HepG2 (cell line): ENCODE results near the gene EEF1AKMT4. TPM values are rescaled to one million over a fixed set of nuclear protein-coding genes. Genes with fewer than 3 reads are reported as not detected.
A peak's percentile ranks its signal among the peaks of the same experiment; 100 is the strongest.

Experiments used
- AGO2 ChIP-seq: fragments of 200-400 bp; formaldehyde crosslinking; optimal IDR thresholded peaks from 2 replicates; pipeline ENCODE3; 2017; ENCODE audit warnings: mild to moderate bottlenecking, low read depth, low read length, moderate library complexity
- ATF7-NPFF ChIP-seq: sonication (generic); formaldehyde crosslinking; IDR thresholded peaks from 2 replicates; pipeline ENCODE4 v1.8.1; 2023; ENCODE audit warnings: mild to moderate bottlenecking, low read depth, missing genetic modification reagents, moderate library complexity
- CBX2 ChIP-seq, 2 experiments: fragments of 200-600 bp in 1 of 2; sonication (generic); formaldehyde crosslinking in 1 of 2; IDR thresholded peaks; 2 replicates each; pipeline versions ENCODE4 v1.7.0 to v1.8.1; 2018 to 2022; ENCODE audit warnings: low read depth in 2 of 2, low read length in 1 of 2, mild to moderate bottlenecking in 1 of 2, missing genetic modification reagents in 1 of 2
- CHD2 ChIP-seq: IDR thresholded peaks from 2 replicates; pipeline ENCODE4 v1.6.1; 2011; ENCODE audit warnings: low read depth, low read length, improper control_type of control experiment
- DNMT1 ChIP-seq: sonication (generic); formaldehyde crosslinking; IDR thresholded peaks from 2 replicates; pipeline ENCODE4 v1.5.1; 2020; ENCODE audit warnings: mild to moderate bottlenecking, missing genetic modification reagents
- ELF1 ChIP-seq: sonication (generic); formaldehyde crosslinking; IDR thresholded peaks from 2 replicates; pipeline ENCODE4 v1.4.0; 2020; ENCODE audit warnings: missing genetic modification reagents
- GLI4 ChIP-seq: sonication (generic); formaldehyde crosslinking; IDR thresholded peaks from 2 replicates; pipeline ENCODE4 v1.5.1; 2020; ENCODE audit warnings: missing genetic modification reagents, mild to moderate bottlenecking, moderate library complexity, borderline replicate concordance
- HDAC2 ChIP-seq: sonication (generic); formaldehyde crosslinking; IDR thresholded peaks from 2 replicates; pipeline ENCODE4 v1.4.0; 2020; ENCODE audit warnings: missing genetic modification reagents
- KDM5B ChIP-seq: sonication (generic); formaldehyde crosslinking; IDR thresholded peaks from 2 replicates; pipeline ENCODE4 v1.4.0; 2020; ENCODE audit warnings: missing genetic modification reagents, mild to moderate bottlenecking, borderline replicate concordance
- MEIS1 ChIP-seq: sonication (generic); formaldehyde crosslinking; IDR thresholded peaks from 2 replicates; pipeline ENCODE4 v1.9.0; 2021; ENCODE audit warnings: mild to moderate bottlenecking, missing genetic modification reagents, moderate library complexity, borderline replicate concordance
- REPIN1 ChIP-seq: sonication (generic); formaldehyde crosslinking; IDR thresholded peaks from 2 replicates; pipeline ENCODE4 v1.8.0; 2022; ENCODE audit warnings: missing genetic modification reagents, low read depth, mild to moderate bottlenecking, borderline replicate concordance
- SALL1 ChIP-seq: sonication (generic); formaldehyde crosslinking; IDR thresholded peaks from 2 replicates; pipeline ENCODE4 v1.8.0; 2022; ENCODE audit warnings: mild to moderate bottlenecking, missing genetic modification reagents
- SKIL ChIP-seq: sonication (generic); formaldehyde crosslinking; IDR thresholded peaks from 2 replicates; pipeline ENCODE4 v1.8.0; 2022; ENCODE audit warnings: missing genetic modification reagents, mild to moderate bottlenecking, moderate library complexity, borderline replicate concordance
- SRSF1 ChIP-seq: fragments of 200-400 bp; formaldehyde crosslinking; optimal IDR thresholded peaks from 2 replicates; pipeline ENCODE3; 2017; ENCODE audit warnings: mild to moderate bottlenecking, low read depth, low read length, moderate library complexity
- TFDP2 ChIP-seq: sonication (generic); formaldehyde crosslinking; IDR thresholded peaks from 2 replicates; pipeline ENCODE4 v1.4.0; 2020; ENCODE audit warnings: missing genetic modification reagents
- TGIF2 ChIP-seq: IDR thresholded peaks from 2 replicates; pipeline ENCODE4 v1.6.1; 2016; ENCODE audit warnings: control low read depth, missing compliant biosample characterization
- ZGPAT ChIP-seq: IDR thresholded peaks from 2 replicates; pipeline ENCODE4 v1.6.1; 2016; ENCODE audit warnings: mild to moderate bottlenecking
- ZNF10 ChIP-seq: sonication (generic); formaldehyde crosslinking; IDR thresholded peaks from 2 replicates; pipeline ENCODE4 v1.4.0; 2020; ENCODE audit warnings: mild to moderate bottlenecking, low read depth, missing genetic modification reagents, borderline replicate concordance
- ZNF296 ChIP-seq: sonication (generic); formaldehyde crosslinking; conservative IDR thresholded peaks from 2 replicates; pipeline ENCODE4 v1.5.0; 2020; ENCODE audit warnings: mild to moderate bottlenecking, missing genetic modification reagents
- ZNF331 ChIP-seq: sonication (generic); formaldehyde crosslinking; IDR thresholded peaks from 2 replicates; pipeline ENCODE4 v1.4.0; 2020; ENCODE audit warnings: missing genetic modification reagents
- ZNF382 ChIP-seq: sonication (generic); formaldehyde crosslinking; IDR thresholded peaks from 2 replicates; pipeline ENCODE4 v1.5.0; 2020; ENCODE audit warnings: missing genetic modification reagents, mild to moderate bottlenecking, borderline replicate concordance
- ZNF777 ChIP-seq: sonication (generic); formaldehyde crosslinking; IDR thresholded peaks from 2 replicates; pipeline ENCODE4 v1.4.0; 2020; ENCODE audit warnings: missing genetic modification reagents
- ZNF878 ChIP-seq: sonication (generic); formaldehyde crosslinking; IDR thresholded peaks from 2 replicates; pipeline ENCODE4 v1.8.1; 2023; ENCODE audit warnings: mild to moderate bottlenecking, missing genetic modification reagents, moderate library complexity
- ZNF883 ChIP-seq: sonication (generic); formaldehyde crosslinking; IDR thresholded peaks from 2 replicates; pipeline ENCODE4 v1.5.1; 2020; ENCODE audit warnings: mild to moderate bottlenecking, missing genetic modification reagents; ENCODE audit errors: not compliant biosample characterization
- polyA plus RNA-seq, 8 experiments: library from polyadenylated mRNA; depleted of rRNA in 3 of 8; stranded (reverse) in 7 of 8; unstranded in 1 of 8; fragments of >200 nt; fragmentation: Illumina TruSeq in 4 of 8; extraction: Trizol in 4 of 8; gene quantifications; 2 replicates each; pipeline versions ENCODE4 v1.2.1 to v1.2.3, GENCODE V29; 2011 to 2016; ENCODE audit warnings: low read depth in 4 of 8, missing spikeins in 1 of 8, mixed read lengths in 1 of 8; ENCODE audit not compliant: insufficient read depth in 1 of 8
- total RNA-seq, 5 experiments: library from RNA; depleted of rRNA; stranded (reverse); fragments of >200 nt; fragmentation: Illumina TruSeq; extraction: Trizol; gene quantifications; 2 replicates each; pipeline ENCODE4 v1.2.3, GENCODE V29; 2016; ENCODE audit warnings: low read depth in 1 of 5

EEF1AKMT4 gene
- total and polyA plus RNA-seq, 2 of the 13 experiments (the other 11 are each of a cell fraction or from before 2014, with no cell fraction given): 13.1 to 15.8 TPM

GRCh38 chr3:184249412-184250166 is at the start of gene EEF1AKMT4 (continued):
- peak; percentile 54; the same call in 1 of the 2 replicates for TF ChIP-seq MEIS1 (CRISPR knock-in tag)
- peak; percentile 76 for TF ChIP-seq ELF1 (CRISPR knock-in tag)
- peak; percentile 61 for TF ChIP-seq ZNF883
- TF ChIP-seq SALL1 (CRISPR knock-in tag): peak; percentile 80
- TF ChIP-seq KDM5B (CRISPR knock-in tag): no peak
- no peak for TF ChIP-seq CHD2
- TF ChIP-seq SKIL (CRISPR knock-in tag): no peak
- peak; percentile 80 for TF ChIP-seq TFDP2 (CRISPR knock-in tag)
- TF ChIP-seq ATF7-NPFF (CRISPR knock-in tag): peak; percentile 67
- TF ChIP-seq REPIN1 (CRISPR knock-in tag): no peak
- TF ChIP-seq ZNF331 (CRISPR knock-in tag): peak; percentile 68; the same call in 1 of the 2 replicates
- no peak for TF ChIP-seq ZNF10 (CRISPR knock-in tag)
- TF ChIP-seq TGIF2 (CRISPR knock-in tag): peak; percentile 58; the same call in 1 of the 2 replicates
- TF ChIP-seq SRSF1: peak; percentile 62
- no peak for TF ChIP-seq DNMT1
- TF ChIP-seq ZGPAT (CRISPR knock-in tag): peak; percentile 54
- peak; percentile 89; the same call in 1 of the 2 replicates for TF ChIP-seq ZNF878 (CRISPR knock-in tag)
- TF ChIP-seq ZNF382 (CRISPR knock-in tag): no peak
- peak; percentile 66; the same call in 1 of the 2 replicates for TF ChIP-seq HDAC2
- TF ChIP-seq ZNF296 (CRISPR knock-in tag): no peak
- TF ChIP-seq GLI4 (CRISPR knock-in tag): peak; percentile 69; the same call in 1 of the 2 replicates
- no peak for TF ChIP-seq CBX2 (IDR thresholded peaks at IDR 0.05; ENCODE audit: low read depth, low read length)
- no peak for TF ChIP-seq CBX2 (CRISPR knock-in tag; IDR thresholded peaks at IDR 0.05; ENCODE audit: low read depth)
- TF ChIP-seq ZNF777 (CRISPR knock-in tag): peak; percentile 31; the same call in 1 of the 2 replicates
- TF ChIP-seq AGO2: no peak
